ENCODE measurements around the gene PCSK1. TPM values are rescaled to one million over a fixed set of nuclear protein-coding genes. Genes with fewer than 3 reads are reported as not detected.
"Not testable (repeated sequence)": the region's sequence is repeated elsewhere in the genome, so short reads cannot be mapped to it uniquely, and the experiment has no call there.

PCSK1 gene
- total and polyA plus RNA-seq, 9 donors = 0.04 to 0.58 (median 0.08) TPM; not detected in 3

DNA sequence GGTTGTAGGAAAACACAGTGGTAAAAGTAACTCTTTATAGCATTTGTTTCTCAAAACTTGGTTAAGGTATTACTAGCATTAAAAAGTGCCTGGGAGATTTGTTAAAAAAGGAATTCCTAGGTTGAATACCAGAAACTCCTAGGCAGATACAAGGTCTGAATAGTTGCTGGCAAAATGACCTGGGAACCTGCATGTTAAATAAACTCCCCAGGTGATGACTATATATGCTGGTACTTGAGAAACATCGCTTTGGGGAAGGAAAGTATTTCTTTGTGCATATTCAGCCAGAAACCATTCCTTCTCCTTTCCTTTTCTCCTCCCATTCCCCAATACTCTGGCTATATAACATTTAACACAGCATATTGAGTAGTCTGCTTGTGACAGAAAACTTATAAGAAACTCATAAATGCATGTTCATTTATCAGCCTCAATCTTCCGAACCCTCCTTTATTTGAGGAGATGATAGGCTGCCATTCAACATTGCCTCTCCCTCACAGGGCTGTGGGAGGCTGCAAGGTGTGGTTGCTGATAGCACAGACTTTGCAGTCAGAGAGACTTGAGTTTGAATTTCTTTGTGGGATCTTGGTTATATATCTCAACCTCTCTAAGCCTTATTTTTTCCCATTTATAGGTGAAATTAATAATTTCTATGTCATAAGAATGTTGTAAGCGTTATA, 28.7 kb downstream of the PCSK1 start:
- no peaks in the 10 kb centered on the region for H3K27me3 ChIP-seq (ENCODE audit: control insufficient read depth, insufficient read depth, low read length)
- H3K9me3 ChIP-seq (replicated peaks; ENCODE audit: control insufficient read depth, low read depth, low read length) = no peaks in the 10 kb centered on the region
- no CpG with 5 or more reads among the region's 3 CpGs for WGBS (ENCODE audit: insufficient coverage)
- no peak overlapping the region for H3K4me3 ChIP-seq (ENCODE audit: low read length)
- no peaks in the 10 kb centered on the region for H3K4me1 ChIP-seq (ENCODE audit: control insufficient read depth, insufficient read depth, low read length)
- H3K27ac ChIP-seq (ENCODE audit: low read length) = no peak overlapping the region
- no peak for DNase-seq
- H3K36me3 ChIP-seq (ENCODE audit: control insufficient read depth, insufficient read depth, low read length) = no peaks in the 10 kb centered on the region

DNA sequence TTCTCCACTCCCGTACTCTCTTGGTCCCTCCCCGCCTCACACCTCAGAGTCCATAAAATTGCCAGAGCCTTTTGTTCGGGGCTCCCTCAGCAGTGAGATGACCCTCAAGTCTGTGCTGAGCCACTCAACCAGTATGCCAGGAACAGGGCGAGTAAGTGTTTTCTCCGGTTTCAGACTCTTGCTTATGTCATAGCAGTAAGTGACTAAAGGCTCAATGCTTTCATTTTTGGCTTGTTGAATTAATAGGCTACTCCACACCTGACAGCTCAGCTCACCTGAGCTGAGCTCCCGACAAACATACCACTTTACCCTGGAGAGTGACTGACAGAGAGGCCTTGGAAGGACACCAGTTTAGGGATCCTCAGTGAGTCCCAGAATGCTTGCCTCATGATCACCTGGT, 30.5 kb downstream of the PCSK1 start:
- H3K36me3 ChIP-seq (ENCODE audit: control insufficient read depth, insufficient read depth, low read length) = no peaks in the 10 kb centered on the region
- no peak overlapping the region for H3K4me3 ChIP-seq (ENCODE audit: low read length)
- 100% methylated on average over 1 of the region's 6 CpGs for WGBS (ENCODE audit: insufficient coverage)
- no peaks in the 10 kb centered on the region for H3K9me3 ChIP-seq (replicated peaks; ENCODE audit: control insufficient read depth, low read depth, low read length)
- no peaks in the 10 kb centered on the region for H3K4me1 ChIP-seq (ENCODE audit: control insufficient read depth, insufficient read depth, low read length)
- no peaks in the 10 kb centered on the region for H3K27me3 ChIP-seq (ENCODE audit: control insufficient read depth, insufficient read depth, low read length)
- H3K27ac ChIP-seq (ENCODE audit: low read length) = no peak overlapping the region
- no peak for DNase-seq

GRCh38 chr5:96396878-96397277, 36.2 kb downstream of the PCSK1 start:
- H3K27me3 ChIP-seq (ENCODE audit: control insufficient read depth, insufficient read depth, low read length) = no peaks in the 10 kb centered on the region
- no peaks in the 10 kb centered on the region for H3K36me3 ChIP-seq (ENCODE audit: control insufficient read depth, insufficient read depth, low read length)
- H3K4me3 ChIP-seq (ENCODE audit: low read length) = no peak overlapping the region
- no peak overlapping the region for H3K27ac ChIP-seq (ENCODE audit: low read length)
- no peak for DNase-seq
- H3K4me1 ChIP-seq (ENCODE audit: control insufficient read depth, insufficient read depth, low read length) = no peaks in the 10 kb centered on the region
- no CpG with 5 or more reads among the region's 1 CpG for WGBS (ENCODE audit: insufficient coverage)
- H3K9me3 ChIP-seq (replicated peaks; ENCODE audit: control insufficient read depth, low read depth, low read length) = no peaks in the 10 kb centered on the region

DNA sequence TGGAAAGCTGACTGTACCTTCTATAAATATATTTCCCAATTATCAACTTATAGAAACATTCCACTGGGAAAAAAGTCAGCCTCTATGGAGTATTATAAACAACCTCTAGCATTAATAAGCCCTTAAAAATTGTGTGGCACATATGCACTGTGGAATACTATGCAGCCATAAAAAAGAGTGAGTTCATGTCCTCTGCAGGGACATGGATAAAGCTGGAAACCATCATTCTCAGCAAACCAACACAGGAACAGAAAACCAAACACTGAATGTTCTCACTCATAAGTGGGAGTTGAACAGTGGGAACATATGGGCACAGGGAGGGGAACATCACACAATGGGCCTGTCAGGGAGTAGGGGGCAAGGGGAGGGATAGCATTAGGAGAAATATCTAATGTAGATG, 37.8 kb downstream of the PCSK1 start:
- DNase-seq; H3K27ac ChIP-seq (ENCODE audit: low read length); H3K4me3 ChIP-seq (ENCODE audit: low read length); H3K27me3 ChIP-seq (ENCODE audit: control insufficient read depth, insufficient read depth, low read length); H3K4me1 ChIP-seq (ENCODE audit: control insufficient read depth, insufficient read depth, low read length); H3K9me3 ChIP-seq (replicated peaks; ENCODE audit: control insufficient read depth, low read depth, low read length); H3K36me3 ChIP-seq (ENCODE audit: control insufficient read depth, insufficient read depth, low read length): not testable (repeated sequence)

DNA sequence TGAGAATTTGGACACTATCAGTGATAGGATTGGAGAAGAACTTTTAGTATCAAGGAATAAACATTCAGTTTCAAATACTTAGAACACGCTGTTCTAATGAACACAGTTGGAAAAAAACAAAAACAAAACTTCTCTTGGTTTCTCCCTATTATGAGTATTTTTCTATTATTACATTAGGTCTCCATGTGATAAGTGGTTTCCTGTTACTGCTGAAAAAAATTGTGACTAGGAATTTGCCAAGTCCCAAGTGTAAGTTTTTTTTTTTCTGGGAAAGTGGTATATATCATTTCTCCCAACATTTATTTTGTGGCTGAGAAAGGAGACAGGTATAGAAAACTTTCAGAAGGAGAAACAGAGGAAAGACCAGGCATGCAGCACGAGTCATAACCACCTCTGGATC, 41.1 kb downstream of the PCSK1 start:
- H3K9me3 ChIP-seq (replicated peaks; ENCODE audit: control insufficient read depth, low read depth, low read length) = no peaks in the 10 kb centered on the region
- H3K36me3 ChIP-seq (ENCODE audit: control insufficient read depth, insufficient read depth, low read length) = no peaks in the 10 kb centered on the region
- no peak for DNase-seq
- H3K4me1 ChIP-seq (ENCODE audit: control insufficient read depth, insufficient read depth, low read length) = no peaks in the 10 kb centered on the region
- no CpG with 5 or more reads among the region's 2 CpGs for WGBS (ENCODE audit: insufficient coverage)
- no peaks in the 10 kb centered on the region for H3K27me3 ChIP-seq (ENCODE audit: control insufficient read depth, insufficient read depth, low read length)
- no peak overlapping the region for H3K4me3 ChIP-seq (ENCODE audit: low read length)
- H3K27ac ChIP-seq (ENCODE audit: low read length) = no peak overlapping the region

DNA sequence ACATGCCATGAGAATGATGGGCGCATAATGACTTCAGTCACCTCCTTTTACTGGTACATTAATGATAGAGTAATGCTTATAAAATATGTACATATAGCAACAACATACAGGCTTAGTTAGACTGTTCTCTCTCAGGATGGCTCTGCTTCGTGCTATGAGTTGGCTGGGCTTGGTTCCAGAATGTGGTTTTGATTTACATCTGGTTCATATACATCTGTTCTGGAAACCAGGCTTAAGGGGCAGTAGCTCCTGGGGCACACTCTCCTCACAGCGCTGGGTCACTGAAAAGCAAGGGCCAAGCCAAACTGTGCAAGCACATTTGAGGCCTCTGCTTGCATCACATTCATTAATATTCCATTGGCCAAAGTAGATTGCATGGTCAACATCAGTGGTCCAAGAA, 44.9 kb downstream of the PCSK1 start:
- no peaks in the 10 kb centered on the region for H3K4me1 ChIP-seq (ENCODE audit: control insufficient read depth, insufficient read depth, low read length)
- no peak for DNase-seq
- no peaks in the 10 kb centered on the region for H3K27me3 ChIP-seq (ENCODE audit: control insufficient read depth, insufficient read depth, low read length)
- no peaks in the 10 kb centered on the region for H3K9me3 ChIP-seq (replicated peaks; ENCODE audit: control insufficient read depth, low read depth, low read length)
- no peak overlapping the region for H3K4me3 ChIP-seq (ENCODE audit: low read length)
- no peak overlapping the region for H3K27ac ChIP-seq (ENCODE audit: low read length)
- no peaks in the 10 kb centered on the region for H3K36me3 ChIP-seq (ENCODE audit: control insufficient read depth, insufficient read depth, low read length)
- WGBS (ENCODE audit: insufficient coverage) = no CpG with 5 or more reads among the region's 3 CpGs

GRCh38 chr5:96387616-96388015, 45.4 kb downstream of the PCSK1 start:
- Histone ChIP-seq H3K4me3 (ENCODE audit: low read length) (no peak overlapping the region), H3K9me3 (replicated peaks; ENCODE audit: control insufficient read depth, low read depth, low read length) (no peaks in the 10 kb centered on the region), H3K27me3 (ENCODE audit: control insufficient read depth, insufficient read depth, low read length) (no peaks in the 10 kb centered on the region), H3K27ac (ENCODE audit: low read length) (no peak overlapping the region), H3K4me1 (ENCODE audit: control insufficient read depth, insufficient read depth, low read length) (no peaks in the 10 kb centered on the region), H3K36me3 (ENCODE audit: control insufficient read depth, insufficient read depth, low read length) (no peaks in the 10 kb centered on the region)
- no peak for DNase-seq
- WGBS (ENCODE audit: insufficient coverage) = no CpG with 5 or more reads among the region's 2 CpGs

- Histone ChIP-seq H3K4me1 (ENCODE audit: control insufficient read depth, insufficient read depth, low read length) (no peaks in the 10 kb centered on the region), H3K27ac (ENCODE audit: low read length) (no peak overlapping the region), H3K4me3 (ENCODE audit: low read length) (no peak overlapping the region), H3K36me3 (ENCODE audit: control insufficient read depth, insufficient read depth, low read length) (no peaks in the 10 kb centered on the region), H3K9me3 (replicated peaks; ENCODE audit: control insufficient read depth, low read depth, low read length) (no peaks in the 10 kb centered on the region), H3K27me3 (ENCODE audit: control insufficient read depth, insufficient read depth, low read length) (no peaks in the 10 kb centered on the region)
- DNase-seq = no peak
- no CpG with 5 or more reads among the region's 1 CpG for WGBS (ENCODE audit: insufficient coverage)
Observed at GRCh38 chr5:96385538-96385937, 47.5 kb downstream of the PCSK1 start.

DNA sequence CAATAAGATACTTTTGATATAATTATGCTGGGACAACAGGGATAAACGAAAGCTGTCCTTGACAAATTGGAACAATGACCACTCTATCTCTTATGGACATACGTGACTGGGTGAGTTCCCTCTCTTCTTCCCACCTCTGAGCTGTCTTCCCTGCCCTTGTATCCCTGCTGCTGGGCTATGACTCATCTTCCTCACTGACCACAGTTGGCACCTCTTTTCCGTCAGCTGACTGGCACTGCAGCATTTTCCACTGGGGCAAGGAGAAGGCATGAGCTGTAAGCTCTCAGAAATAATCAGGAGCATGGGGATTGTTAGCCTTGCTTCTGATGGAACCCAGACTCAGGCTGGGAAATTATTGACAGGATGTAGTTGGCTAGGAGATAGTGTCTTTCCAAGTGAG, 48.7 kb downstream of the PCSK1 start:
- no peak overlapping the region for H3K27ac ChIP-seq (ENCODE audit: low read length)
- H3K4me3 ChIP-seq (ENCODE audit: low read length) = no peak overlapping the region
- H3K4me1 ChIP-seq (ENCODE audit: control insufficient read depth, insufficient read depth, low read length) = no peaks in the 10 kb centered on the region
- no peaks in the 10 kb centered on the region for H3K9me3 ChIP-seq (replicated peaks; ENCODE audit: control insufficient read depth, low read depth, low read length)
- DNase-seq = peak; percentile 3
- WGBS (ENCODE audit: insufficient coverage) = 73% methylated on average over 3 of the region's 3 CpGs
- H3K36me3 ChIP-seq (ENCODE audit: control insufficient read depth, insufficient read depth, low read length) = no peaks in the 10 kb centered on the region
- no peaks in the 10 kb centered on the region for H3K27me3 ChIP-seq (ENCODE audit: control insufficient read depth, insufficient read depth, low read length)

DNA sequence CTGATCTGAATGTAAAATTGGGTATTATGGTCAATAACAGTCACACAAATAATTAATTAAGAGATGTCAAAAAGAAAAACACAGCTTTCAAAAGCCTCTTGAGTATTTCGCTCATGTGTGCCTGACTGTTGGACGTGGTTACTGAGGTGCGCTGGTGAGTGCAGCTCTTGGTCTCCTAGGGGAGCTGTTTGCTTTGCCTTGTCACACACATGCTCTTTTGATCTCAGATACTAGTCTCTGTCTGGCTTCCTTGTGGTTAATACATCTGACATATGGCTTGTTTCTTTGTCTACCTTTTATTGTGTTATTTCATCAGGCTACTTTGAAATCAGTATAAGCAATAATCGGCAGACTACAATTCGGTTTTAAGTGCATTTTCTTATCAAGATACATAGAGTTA, 51.5 kb downstream of the PCSK1 start:
- no peak overlapping the region for H3K27ac ChIP-seq (ENCODE audit: low read length)
- H3K36me3 ChIP-seq (ENCODE audit: control insufficient read depth, insufficient read depth, low read length) = no peaks in the 10 kb centered on the region
- no peak for DNase-seq
- WGBS (ENCODE audit: insufficient coverage) = 34% methylated on average over 3 of the region's 5 CpGs
- H3K4me3 ChIP-seq (ENCODE audit: low read length) = no peak overlapping the region
- H3K27me3 ChIP-seq (ENCODE audit: control insufficient read depth, insufficient read depth, low read length) = no peaks in the 10 kb centered on the region
- H3K9me3 ChIP-seq (replicated peaks; ENCODE audit: control insufficient read depth, low read depth, low read length) = no peaks in the 10 kb centered on the region
- no peaks in the 10 kb centered on the region for H3K4me1 ChIP-seq (ENCODE audit: control insufficient read depth, insufficient read depth, low read length)

GRCh38 chr5:96379896-96380295, 53.2 kb downstream of the PCSK1 start:
- Histone ChIP-seq H3K36me3 (ENCODE audit: control insufficient read depth, insufficient read depth, low read length) (no peaks in the 10 kb centered on the region), H3K27ac (ENCODE audit: low read length) (no peak overlapping the region), H3K9me3 (replicated peaks; ENCODE audit: control insufficient read depth, low read depth, low read length) (no peaks in the 10 kb centered on the region), H3K27me3 (ENCODE audit: control insufficient read depth, insufficient read depth, low read length) (no peaks in the 10 kb centered on the region), H3K4me3 (ENCODE audit: low read length) (no peak overlapping the region), H3K4me1 (ENCODE audit: control insufficient read depth, insufficient read depth, low read length) (no peaks in the 10 kb centered on the region)
- no CpG with 5 or more reads among the region's 5 CpGs for whole genome bisulfite sequencing (ENCODE audit: insufficient coverage)
- no peak for DNase-seq

All from muscle of leg (tissue), 11 donors.